ENCODE results near the gene RABGAP1.

The RABGAP1 gene

GRCh38 chr9:123003466-123003865 is 62.6 kb downstream of the RABGAP1 start:
- DNase-seq, result no peak
- intact Hi-C loops (cut with DNase I), result no loop called here

DNA sequence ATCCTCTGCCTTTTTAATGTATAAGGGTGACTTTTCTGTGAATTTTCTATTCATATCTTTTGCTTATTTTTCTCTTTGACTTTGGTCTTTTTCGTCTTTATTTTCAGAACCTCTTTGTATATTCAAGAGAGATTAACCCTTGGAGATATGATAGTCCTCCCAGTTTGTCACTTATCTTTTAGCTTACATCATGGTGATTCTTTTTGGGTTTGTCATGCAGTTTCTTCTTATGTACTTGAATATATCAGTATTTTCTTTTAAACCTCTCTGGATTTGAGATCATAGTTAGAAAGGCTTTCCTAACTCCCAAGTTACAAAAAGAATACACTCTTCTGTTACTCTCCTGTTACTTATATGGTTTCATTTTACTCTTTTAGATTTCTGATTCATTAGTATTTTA is 65.1 kb downstream of the RABGAP1 start:
- no peak for DNase-seq
- intact Hi-C loops (cut with DNase I), result no loop called here

DNA sequence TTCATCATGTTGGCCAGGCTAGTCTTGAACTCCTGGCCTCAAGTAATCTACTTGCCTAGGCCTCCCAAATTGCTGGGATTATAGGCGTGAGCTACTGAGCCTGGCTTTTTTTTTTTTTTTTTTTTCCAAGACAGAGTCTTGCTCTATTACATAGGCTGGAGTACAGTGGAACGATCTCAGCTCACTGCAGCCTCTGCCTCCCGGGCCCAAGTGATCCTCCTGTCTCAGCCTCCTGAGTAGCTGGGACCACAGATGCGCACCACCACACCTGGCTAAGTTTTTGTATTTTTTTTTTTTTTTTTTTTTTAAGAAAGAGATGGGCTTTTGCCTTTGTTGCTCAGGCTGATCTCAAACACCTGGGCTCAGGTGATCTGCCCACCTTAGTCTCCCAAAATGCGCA is 66.4 kb downstream of the RABGAP1 start:
- intact Hi-C loops (cut with DNase I), result no loop called here
- peak in 1 of 10 donors; percentile 57 for DNase-seq

- no peak for DNase-seq
- intact Hi-C loops (cut with DNase I), result no loop called here
Observed at GRCh38 chr9:123008909-123009308, 68.1 kb downstream of the RABGAP1 start.

DNA sequence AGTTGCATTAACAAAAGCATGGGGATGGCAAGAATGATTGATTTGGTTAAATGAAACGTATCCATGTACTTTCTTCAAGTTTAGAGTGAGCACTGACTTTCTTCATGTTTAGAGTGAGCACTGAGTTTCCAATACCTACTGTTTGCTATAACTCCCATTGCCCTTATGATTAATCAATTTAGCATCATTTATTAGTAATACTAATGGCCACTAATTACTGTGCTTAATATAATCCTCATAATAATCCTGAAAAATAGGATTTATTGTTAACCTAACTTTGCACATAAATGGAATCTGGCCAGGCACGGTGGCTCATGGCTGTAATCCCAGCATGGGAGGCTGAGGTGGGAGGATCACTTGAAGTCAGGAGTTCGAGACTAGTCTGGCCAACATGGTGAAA is 70.6 kb downstream of the RABGAP1 start:
- intact Hi-C loops (cut with DNase I), result no loop called here
- no peak for DNase-seq

DNA sequence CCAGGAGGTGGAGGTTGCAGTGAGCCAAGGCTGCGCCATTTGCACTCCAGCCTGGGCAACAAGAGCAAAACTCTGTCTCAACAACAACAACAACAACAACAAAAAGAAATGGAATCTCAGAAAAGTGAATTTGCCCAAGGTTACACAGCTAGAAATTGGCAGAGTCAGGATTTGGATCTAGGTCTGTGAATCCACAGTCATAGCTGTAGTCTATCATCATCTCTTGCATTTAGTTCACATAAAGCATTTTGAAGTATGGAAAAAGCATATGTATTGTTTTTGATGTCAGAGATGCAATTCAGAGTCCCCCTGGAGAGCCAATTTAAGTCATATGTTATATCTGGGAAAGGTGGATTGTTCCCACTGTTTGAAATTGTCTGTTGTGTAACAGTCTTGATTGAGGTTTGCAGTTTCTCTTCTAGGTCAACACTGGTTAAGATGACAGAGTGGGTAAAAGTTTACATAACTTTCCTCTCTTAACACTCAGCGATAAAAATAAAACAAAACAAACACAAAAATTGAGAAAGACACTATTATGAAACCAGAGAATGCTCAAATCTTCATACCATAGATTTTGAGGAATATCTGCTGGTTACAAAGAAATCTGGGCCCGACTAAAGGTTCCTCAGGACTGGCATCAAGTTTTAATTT is 71.2 kb downstream of the RABGAP1 start:
- DNase-seq, result no peak
- intact Hi-C loops (cut with DNase I), result no loop called here

GRCh38 chr9:123016631-123017030 is 75.8 kb downstream of the RABGAP1 start:
- intact Hi-C loops (cut with DNase I), result no loop called here
- DNase-seq, result no peak

- intact Hi-C loops (cut with DNase I), result no loop called here
- no peak for DNase-seq
Observed at GRCh38 chr9:123020796-123021195, 80.0 kb downstream of the RABGAP1 start.

DNA sequence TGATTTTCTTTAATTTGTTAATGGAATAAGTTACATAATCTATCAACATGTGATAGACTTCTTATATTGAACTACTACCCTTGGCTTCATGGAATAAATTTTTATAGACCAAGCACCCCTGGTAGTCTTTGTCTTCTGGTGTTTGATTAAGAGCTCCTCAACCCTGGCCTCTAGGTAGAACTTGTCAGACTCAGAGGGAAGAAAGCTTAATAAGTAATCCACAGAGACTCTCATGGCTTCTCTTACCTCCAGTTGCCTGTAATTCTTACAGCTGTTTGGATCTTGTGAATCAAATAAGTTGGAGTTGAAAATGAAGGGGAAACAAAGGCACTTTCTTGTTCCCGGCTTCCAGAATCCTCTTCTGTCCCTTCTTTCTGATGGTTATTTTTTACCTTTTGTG is 85.6 kb downstream of the RABGAP1 start:
- intact Hi-C loops (cut with DNase I), result no loop called here
- no peak for DNase-seq

- intact Hi-C loops (cut with DNase I), result no loop called here
Observed at GRCh38 chr9:123027517-123027916, 86.7 kb downstream of the RABGAP1 start.

GRCh38 chr9:123028136-123028535 is 87.3 kb downstream of the RABGAP1 start:
- intact Hi-C loops (cut with DNase I), result no loop called here
- no peak for DNase-seq

More at GRCh38 chr9:123027517-123027916, 86.7 kb downstream of the RABGAP1 start:
- no peak for DNase-seq

DNA sequence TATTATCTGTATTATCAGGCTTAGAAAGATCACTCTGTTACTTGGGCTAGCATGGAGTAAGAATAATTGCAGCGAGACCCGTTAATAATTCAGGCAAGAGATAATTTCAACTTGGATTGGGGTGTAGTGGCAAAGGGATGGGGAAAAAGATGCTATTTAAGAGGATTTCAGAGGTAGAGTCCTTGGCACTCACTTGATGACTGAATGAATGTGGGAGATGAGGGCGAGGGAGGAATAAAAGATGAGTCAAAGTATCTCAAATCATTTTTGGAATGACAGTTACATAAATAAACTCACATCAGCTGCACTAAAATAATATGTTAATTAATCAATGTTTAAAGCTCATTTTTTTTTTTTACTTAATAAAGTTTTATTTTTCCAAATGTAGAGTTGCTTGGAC is 88.2 kb downstream of the RABGAP1 start:
- DNase-seq, result no peak
- intact Hi-C loops (cut with DNase I), result no loop called here

DNA sequence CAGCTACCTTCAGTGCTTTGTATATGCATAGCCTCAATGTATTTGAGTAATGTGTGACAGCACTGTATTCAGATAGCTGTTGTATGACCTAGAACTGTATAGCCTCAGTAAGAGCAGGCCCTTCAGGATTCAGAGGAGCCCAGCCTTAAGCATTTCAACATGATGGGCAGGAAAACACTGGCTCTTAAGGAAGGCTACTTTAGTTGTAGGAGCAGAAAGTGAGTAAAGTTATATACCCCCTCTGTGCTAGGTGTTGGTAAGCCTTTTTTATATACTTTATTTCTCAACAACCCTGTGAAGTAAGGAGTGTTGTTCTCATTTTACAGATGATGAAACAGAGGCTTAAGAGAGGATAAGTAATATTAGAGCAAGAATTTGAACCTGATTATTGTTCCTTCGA is 91.1 kb downstream of the RABGAP1 start:
- intact Hi-C loops (cut with DNase I), result no loop called here
- no peak for DNase-seq

DNA sequence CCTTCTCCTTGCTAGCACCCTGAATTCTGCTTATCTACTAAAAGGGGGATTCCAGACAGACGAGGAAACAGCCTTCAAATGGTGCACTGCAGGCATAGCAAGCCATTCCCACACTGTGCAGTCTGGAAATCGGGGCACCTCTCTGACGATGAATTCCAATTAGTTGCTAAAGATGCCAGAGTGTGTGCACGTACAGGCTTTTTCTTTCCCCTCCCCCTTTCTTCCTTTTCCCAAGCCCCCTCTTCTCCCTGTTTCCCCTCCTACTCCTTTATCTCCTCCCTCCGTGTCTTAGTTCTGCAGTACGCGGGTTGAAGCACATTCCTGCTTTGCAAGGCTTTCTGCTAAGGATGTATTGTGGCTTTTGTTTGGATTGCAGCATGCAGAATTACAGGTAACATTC is 92.5 kb downstream of the RABGAP1 start, which contains the start of gene GPR21:
Gene GPR21 (plus strand): TSS at position 316 of the 400 bp plus-strand sequence. CDS start 900 bp downstream, outside the sequence.
- intact Hi-C loops (cut with DNase I), result no loop called here
- peak in 3 of 10 donors; percentile 7 to 38 (median 15) for DNase-seq

DNA sequence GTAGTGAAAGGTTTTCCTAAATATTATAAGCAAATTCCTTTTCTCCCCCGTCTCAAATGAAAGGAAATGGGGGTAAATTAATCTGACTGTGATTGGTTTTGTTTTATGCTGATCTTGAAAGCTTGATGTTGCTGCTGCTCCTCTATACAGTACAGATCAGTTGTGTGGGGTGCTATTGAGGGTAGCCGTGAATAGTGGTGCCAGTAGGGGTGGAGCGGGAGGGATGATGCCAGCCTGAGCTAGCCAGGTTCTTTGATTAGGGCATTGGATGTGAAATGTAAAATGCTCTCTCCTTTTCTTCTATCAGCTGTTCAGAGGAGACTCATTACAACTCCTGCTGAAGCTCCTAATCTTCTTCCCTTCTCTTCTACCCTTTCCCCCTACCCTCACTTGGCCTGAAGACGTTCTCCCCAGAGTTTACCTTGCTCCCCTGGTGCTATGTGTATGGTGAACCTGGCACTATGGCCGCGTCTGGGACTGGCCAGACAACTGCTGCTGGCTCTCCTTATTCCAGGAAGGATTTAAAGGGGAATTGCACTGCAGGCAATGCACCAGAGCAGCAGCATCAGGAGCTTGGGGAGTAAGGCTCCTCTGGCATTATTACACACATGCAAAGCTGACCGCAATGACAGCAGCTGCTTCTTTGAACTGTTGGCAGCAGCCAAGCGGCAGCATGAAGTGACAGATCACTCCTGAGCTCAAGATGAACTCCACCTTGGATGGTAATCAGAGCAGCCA is 93.2 kb downstream of the RABGAP1 start:
- DNase-seq, result peak in 6 of 10 donors; percentile 22 to 82 (median 54)
- intact Hi-C loops (cut with DNase I), result no loop called here

GRCh38 chr9:123034881-123035510 is 94.2 kb downstream of the RABGAP1 start:
- DNase-seq, result peak in 1 of 10 donors; percentile 20
- intact Hi-C loops (cut with DNase I), result no loop called here

DNA sequence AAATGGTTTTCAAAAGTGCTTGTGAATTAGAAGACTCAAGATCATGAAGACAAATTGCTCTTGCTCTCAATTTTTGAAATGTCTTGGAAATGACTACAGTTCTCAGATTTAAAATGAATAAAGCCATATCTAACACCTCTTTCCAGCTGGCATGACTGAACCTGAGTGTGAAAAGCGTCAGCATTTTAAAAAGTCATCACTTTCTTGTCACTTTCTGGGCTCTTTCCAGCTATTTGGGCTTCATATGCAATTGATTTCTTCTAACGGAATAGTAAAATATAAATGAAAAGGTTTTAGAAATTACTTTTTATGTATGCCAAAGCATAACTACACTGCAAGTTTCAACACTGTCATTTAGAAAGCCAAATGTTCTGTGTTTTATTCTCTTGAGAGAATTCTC is 95.0 kb downstream of the RABGAP1 start:
- DNase-seq, result no peak

GRCh38 chr9:123036893-123037545 is 96.2 kb downstream of the RABGAP1 start:
- intact Hi-C loops (cut with DNase I), result no loop called here
- DNase-seq, result no peak

More for the DNA sequence above, 95.0 kb downstream of the RABGAP1 start:
- intact Hi-C loops (cut with DNase I), result no loop called here

DNA sequence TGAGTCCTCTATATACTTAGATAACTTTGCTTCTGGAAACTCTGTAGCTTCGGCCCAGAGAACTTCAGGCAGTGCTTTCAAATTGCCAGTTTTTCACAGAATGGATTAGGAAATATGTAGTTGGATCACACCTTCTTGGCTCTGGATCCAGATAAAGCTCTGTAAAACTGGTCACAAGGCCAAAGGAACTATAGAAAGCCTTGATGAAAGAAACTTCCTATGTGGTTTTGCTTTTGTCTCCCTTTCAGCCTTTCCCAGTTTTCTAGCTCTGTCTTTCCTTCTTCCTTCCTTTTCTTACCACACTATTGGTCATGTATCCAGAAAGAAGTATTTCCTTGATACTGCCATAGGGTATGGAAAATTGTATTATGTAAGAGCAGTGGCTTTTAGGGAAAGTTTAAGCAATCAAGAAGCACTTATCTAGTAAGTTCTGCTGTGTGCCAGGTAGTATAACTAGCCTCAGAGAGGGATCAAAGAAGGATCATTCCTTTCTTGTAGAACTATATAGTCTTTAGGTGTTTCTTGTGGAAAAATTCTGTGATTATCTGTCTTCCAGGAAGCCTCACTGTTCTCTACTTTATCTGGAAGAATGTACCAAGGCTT is 98.9 kb downstream of the RABGAP1 start:
- no peak for DNase-seq
- intact Hi-C loops (cut with DNase I), result no loop called here

GRCh38 chr9:123040801-123041200 is 100.0 kb downstream of the RABGAP1 start:
- intact Hi-C loops (cut with DNase I), result no loop called here
- DNase-seq, result no peak

DNA sequence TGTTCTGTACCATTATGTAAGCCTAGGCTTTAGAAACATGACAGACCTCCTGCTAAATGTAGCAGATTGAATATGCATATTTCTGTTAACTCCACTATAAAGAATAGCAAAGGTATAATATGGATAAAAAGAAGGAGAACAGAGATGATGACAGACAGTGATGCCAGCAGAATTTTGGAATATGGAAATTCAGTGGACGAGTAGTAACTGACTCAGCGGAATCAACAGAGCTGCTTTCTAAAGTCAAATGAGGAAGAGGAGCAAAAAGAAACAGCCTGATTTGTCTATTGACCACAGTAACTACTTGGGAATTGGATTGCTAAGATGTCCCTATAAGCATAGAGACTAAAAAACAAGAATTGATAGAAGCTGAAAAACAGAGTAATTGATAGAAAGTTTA is 100.7 kb downstream of the RABGAP1 start:
- intact Hi-C loops (cut with DNase I), result no loop called here
- no peak for DNase-seq
